Neural progenitor cell (in vitro differentiated cells): ENCODE measurements around the gene KLHL41.

ENCODE experiments used
- CTCF ChIP-seq: fragments of 200-600 bp; sonication (generic); IDR thresholded peaks from 2 replicates; pipeline ENCODE4 v1.5.1; 2017; ENCODE audit warnings: antibody characterized with exemption, mild to moderate bottlenecking
- EZH2 ChIP-seq: fragments of 200-600 bp; sonication (generic); IDR thresholded peaks from 2 replicates; pipeline ENCODE4 v1.6.1; 2017; ENCODE audit warnings: antibody characterized with exemption, mild to moderate bottlenecking, moderate library complexity
- EZH2phosphoT487 ChIP-seq: fragments of 200-600 bp; sonication (generic); IDR thresholded peaks from 2 replicates; pipeline ENCODE4 v1.6.1; 2017; ENCODE audit warnings: antibody characterized with exemption

DNA sequence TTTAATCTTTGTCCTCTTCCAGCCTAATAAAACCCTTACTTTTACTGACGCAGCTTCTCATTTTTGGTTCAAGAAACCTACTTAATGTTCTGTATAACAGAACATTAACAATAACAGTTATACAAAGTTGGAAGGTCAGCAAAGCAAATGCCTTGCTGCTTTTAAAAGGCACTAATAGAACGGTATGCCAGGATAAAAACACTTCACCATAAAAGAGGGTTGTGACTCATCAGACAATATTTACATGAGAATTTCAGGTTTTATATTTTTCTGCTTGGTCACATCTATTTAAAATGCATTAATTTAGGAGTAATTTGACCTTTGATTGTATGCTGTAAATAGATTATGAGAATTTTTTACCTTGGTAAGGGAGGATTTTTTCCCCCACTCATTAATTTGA is 3.0 kb downstream of the KLHL41 start:
- TF ChIP-seq CTCF = no peak
- TF ChIP-seq EZH2phosphoT487 = no peak
- no peak for TF ChIP-seq EZH2
